ENCODE measurements around the gene APBB1IP. TPM values are rescaled to one million over a fixed set of nuclear protein-coding genes. Genes with fewer than 3 reads are reported as not detected.
"Not testable (repeated sequence)": the region's sequence is repeated elsewhere in the genome, so short reads cannot be mapped to it uniquely, and the experiment has no call there.

The APBB1IP gene
- polyA plus RNA-seq (ENCODE audit: insufficient read length): 1.3 TPM
- long read RNA-seq, donor 1, partial matches to known transcripts: 0 of 2 reads
- long read RNA-seq, donor 1, other reads (novel, unspliced or antisense): 0 of 2 reads
- long read RNA-seq, donor 2: 0 reads
- long read RNA-seq, donor 3, partial matches to known transcripts: 0 of 1 reads
- long read RNA-seq, donor 3, other reads (novel, unspliced or antisense): 0 of 1 reads
- long read RNA-seq, donor 4: 0 reads
- long read RNA-seq, donor 5: 0 reads
- long read RNA-seq, donor 6: 0 reads
- long read RNA-seq, donor 7, partial matches to known transcripts: 0 of 1 reads
- long read RNA-seq, donor 7, other reads (novel, unspliced or antisense): 0 of 1 reads
- long read RNA-seq, donor 8: 0 reads

DNA sequence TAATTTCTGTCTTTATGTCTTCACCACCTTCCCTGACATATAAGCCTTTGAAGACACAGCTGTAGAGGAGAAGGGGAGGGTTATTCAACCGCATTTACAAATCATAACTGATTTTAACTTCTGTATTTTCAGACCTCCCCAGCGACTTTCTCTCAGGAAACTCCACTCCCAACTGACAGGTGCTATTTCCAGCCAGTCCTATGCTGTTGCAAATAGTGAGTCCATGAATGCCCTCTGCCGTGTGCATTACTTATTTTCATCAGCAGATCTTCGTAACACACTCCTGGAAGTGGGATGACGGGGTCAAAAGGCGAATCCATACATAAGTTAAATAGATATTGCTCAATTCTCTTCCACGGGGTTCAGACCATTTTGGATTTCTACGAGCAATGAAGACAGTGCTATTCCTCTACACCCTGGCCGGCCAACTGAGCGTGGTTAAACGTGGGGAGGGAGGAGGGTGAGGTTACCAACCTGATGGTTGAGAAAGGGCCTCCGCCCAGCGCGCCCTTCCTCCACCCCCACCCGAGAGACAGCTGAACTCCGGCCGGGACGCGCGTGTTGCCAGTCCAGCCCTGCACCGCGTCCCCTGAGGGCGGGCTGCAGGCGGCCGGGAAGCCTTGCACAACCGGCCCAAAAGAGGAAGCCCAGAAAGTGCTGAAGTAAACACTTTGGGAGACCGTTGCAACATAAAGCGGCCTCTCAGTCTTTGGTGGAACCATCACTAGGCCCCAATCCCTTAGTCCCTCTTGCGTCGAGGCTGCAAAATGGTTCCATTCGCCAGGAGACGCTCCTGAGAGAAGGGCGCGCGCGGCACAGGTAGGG lies at the start of gene APBB1IP:
Gene APBB1IP, plus strand, starts transcription at position 705 of the 825 bp plus-strand sequence. CDS start 53,986 bp downstream, outside the sequence.
- DNase-seq: no peak

DNA sequence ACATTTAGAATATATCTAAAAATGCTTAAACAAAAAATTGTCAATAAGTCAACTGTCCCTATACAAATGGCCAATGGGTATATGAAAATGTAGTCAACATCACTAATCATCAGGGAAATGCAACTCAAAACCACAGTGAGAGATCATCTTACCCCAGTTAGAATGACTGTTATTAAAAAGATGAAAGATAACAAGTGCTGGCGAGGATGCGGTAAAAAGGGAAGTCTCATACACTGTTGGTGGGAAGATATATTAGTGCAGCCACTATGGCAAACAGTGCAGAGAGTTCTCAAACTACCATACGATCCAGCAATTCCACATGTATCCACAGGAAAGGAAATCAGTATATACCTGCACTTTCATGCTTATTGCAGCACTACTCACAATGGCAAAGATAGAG lies 48.6 kb upstream of the APBB1IP start:
- no peak for DNase-seq

DNA sequence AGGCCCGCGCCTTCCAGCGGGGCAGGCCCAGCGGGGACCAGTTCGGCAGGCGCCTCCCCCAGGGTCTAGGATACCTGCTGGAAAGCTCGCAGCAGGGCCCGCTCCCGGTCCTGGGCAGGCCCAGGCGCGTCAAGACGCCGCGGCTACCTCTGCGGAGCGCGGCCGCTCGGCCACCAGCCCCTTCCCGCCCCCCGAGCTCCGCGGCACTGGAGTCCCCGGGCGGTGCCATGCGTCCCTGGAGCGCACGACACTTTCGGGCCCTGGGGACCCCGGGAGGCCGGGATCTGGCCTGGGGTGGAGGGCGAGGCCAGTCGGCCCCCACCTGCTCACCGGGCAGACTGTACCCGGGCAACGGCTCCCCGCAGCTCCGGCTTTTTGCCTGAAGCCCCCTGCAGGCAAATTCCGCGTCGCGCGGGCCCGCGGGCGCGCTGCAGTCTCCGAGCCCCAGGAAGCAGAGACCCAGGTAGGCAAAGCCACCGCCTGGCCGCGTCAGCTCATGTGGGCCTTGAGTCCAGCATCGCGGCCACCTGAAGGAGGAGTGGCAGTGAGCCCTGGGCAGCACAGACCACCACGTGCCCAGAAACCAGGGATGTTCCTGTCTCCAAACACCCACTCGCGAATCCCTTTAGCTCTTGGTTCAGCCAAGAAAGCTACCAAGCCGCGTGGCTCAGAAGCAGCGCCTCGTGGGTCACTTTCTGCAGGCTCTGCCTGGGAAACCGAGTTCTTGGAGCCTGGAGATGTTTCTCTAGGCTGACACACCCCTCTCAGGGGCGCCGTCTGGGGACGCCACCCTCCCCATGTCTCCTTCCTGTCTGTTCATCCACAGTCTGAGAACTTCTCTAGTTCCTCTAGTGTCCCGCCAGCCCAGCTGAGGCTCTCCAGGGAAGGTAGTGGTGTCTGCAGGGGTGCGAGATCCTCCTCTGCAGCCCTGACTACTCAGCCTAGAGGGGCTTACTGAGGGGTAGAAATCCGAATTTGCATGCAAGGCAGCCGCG lies 46.1 kb upstream of the APBB1IP start:
- no peak for DNase-seq

DNA sequence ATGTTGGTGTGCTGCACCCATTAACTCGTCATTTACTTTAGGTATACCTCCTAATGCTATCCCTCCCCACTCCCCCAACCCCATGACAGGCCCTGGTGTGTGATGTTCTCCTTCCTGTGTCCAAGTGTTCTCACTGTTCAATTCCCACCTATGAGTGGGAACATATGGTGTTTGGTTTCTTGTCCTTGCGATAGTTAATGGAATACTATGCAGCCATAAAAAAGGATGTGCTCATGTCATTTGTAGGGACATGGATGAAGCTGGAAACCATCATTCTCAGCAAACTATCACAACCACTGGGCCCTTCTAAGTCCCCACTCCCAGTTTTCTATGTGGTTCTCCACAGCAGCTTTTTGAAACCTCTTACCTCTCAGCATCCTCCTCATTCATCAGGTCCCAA lies 39.8 kb upstream of the APBB1IP start:
- DNase-seq: not testable (repeated sequence)

DNA sequence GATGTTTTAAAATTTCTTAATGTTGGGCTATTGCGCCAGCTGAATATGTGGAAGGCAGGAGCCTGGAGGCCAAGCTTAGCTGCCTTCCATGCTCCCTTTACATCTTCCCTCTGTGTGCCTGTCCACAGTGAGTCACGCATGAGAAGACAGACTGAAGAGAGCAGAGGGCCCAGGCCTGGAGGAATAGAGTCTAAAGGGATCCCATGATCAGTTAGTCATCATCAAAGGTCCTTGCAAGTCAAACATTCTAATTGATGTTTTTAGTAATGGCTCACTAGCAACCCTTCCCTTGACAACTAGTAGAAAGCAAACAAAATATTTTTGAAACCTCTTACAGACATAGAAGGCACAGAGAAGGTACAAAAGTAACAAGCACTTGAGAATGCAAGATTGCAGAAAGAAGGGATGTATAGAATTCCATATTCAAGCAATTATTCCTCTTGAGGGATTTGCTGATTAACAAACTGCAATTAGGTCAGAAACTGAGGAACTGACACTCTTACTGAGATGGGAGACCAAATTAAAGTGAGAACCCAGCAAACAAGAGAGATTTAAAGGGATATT lies 30.7 kb upstream of the APBB1IP start:
- DNase-seq: no peak

- DNase-seq: no peak
Measured at GRCh38 chr10:26408858-26409494, 29.2 kb upstream of the APBB1IP start.

- no peak for DNase-seq
Measured at GRCh38 chr10:26410356-26410755, 27.8 kb upstream of the APBB1IP start.

GRCh38 chr10:26412932-26413331 lies 25.2 kb upstream of the APBB1IP start:
- DNase-seq: no peak

DNA sequence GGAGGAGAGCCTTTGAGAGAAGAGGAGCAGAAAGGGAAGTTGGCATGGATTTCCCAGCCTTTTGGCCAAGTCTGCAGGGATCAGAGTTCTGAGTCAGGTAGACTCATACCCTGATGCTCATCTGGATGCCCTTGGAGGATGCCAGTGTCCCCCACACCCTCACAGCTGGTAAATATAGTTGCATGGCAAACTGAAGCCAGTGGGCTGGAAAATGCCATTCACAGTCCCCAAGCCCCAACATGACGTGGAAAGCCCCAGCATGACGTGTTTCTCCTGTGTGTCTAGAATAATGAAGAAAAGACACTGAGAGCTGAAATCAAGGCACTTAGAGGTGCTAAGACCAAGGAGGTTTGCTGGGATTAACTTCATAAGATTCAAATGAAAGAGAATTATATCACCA lies 24.8 kb upstream of the APBB1IP start:
- no peak for DNase-seq

DNA sequence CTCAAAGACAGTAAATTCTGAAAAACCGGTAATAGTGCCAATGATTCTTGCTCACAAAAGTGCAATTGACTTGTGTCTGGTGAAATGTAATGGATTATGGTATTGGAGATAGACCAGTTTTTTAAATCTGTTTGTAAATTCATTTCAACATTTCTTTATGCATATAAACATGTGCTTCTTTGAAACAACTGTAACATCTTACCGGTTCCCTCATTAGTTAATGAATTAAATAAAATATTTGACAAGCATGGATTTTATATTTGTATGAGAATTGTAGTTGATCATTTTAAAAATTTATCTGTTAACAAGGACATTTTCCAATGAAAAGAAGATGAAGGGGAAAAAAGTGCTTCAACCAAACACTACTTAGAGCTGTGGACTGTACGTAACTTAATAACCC lies 21.0 kb upstream of the APBB1IP start:
- no peak for DNase-seq

GRCh38 chr10:26422977-26423376 lies 15.2 kb upstream of the APBB1IP start:
- no peak for DNase-seq

GRCh38 chr10:26423722-26424121 lies 14.4 kb upstream of the APBB1IP start:
- DNase-seq: no peak

GRCh38 chr10:26430641-26431163 lies 7.4 kb upstream of the APBB1IP start:
- DNase-seq: no peak

- DNase-seq: no peak
Measured at GRCh38 chr10:26432938-26433337, 5.2 kb upstream of the APBB1IP start.

GRCh38 chr10:26435852-26436251 lies 2.3 kb upstream of the APBB1IP start:
- DNase-seq: no peak

DNA sequence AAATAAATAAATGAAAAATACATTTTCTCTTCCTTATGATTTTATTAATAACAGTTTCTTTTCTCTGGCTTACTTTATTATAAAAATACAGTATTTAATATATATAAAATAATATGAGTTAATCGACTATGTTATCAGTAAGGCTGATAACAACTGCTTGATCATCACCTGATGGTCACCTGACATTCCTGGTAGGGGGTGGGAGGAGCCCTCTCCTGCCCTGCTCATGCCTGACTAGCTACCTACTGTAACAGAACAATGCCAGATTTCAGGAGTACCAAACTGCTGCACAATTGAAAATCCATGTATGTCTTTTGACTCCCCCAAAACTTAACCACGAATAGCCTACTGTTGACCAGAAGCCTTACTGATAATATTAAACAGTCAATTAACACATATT lies 1.3 kb upstream of the APBB1IP start:
- no peak for DNase-seq

- no peak for DNase-seq
Measured at GRCh38 chr10:26438534-26439341, 597 bp downstream of the APBB1IP start.

DNA sequence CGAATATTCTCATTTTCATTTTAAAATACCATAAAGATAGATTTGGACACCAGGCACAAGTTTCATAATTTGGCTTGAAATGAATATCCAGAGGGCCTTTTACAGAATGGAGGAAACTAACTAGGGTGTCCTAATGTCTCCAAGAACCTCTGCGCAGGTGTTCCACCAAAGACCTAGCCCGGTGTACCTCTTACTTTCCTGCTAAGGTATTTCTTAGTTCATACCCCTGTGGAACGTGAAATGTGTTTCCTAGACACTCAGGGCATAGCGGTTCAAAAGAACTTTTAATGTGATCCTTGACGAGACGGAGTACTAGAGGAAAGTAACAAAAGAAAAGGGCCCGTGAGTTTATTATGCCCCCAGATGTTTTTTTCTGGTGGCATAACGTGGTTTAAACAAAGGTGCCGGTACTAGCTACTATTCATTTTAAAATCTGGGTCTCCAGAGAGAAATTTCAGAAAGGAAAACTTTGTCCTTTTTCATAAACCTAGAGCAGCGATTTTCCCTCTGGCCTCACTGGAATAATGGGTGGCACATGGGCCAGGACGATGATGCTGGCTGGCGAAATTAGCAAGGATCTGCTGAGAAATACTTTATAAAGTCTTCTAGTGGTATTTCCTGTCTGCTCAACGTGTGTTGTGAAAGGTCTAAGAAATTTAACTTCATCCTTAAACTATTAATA lies 1.4 kb downstream of the APBB1IP start:
- DNase-seq: no peak

GRCh38 chr10:26440088-26440470 lies 1.9 kb downstream of the APBB1IP start:
- DNase-seq: no peak
